ENCODE data around the gene UBE2J2.

UBE2J2 gene

GRCh38 chr1:1239614-1240347, 33.9 kb downstream of the UBE2J2 start:
- Histone ChIP-seq H3K36me3 (peaks cover 0 to 21% (median 5%) of the 10 kb centered on the region in 3 donors), H3K9me3 (no peaks in the 10 kb centered on the region), H3K4me1 (peaks cover 0 to 29% (median 0%) of the 10 kb centered on the region in 4 donors), H3K27ac (no peak overlapping the region), H3K4me3 (no peak overlapping the region), H3K27me3 (peaks cover 0 to 46% of the 10 kb centered on the region in 2 donors)
- DNase-seq: no peak
- intact Hi-C loops (cut with DNase I; ENCODE audit: low total_unique reads): no loop called here
- TF ChIP-seq CTCF (IDR thresholded peaks at IDR 0.05): no peak

- no peak overlapping the region for H3K4me3 ChIP-seq
- H3K36me3 ChIP-seq: peaks cover 0 to 26% (median 5%) of the 10 kb centered on the region in 3 donors
- no peak overlapping the region for H3K27ac ChIP-seq
- intact Hi-C loops (cut with DNase I; ENCODE audit: low total_unique reads): no loop called here
- TF ChIP-seq CTCF (IDR thresholded peaks at IDR 0.05): no peak
- DNase-seq: no peak
- peaks cover 0 to 29% (median 0%) of the 10 kb centered on the region in 4 donors for H3K4me1 ChIP-seq
- no peaks in the 10 kb centered on the region for H3K9me3 ChIP-seq
- H3K27me3 ChIP-seq: peaks cover 0 to 46% of the 10 kb centered on the region in 2 donors
Measured at GRCh38 chr1:1239227-1239613, 34.4 kb downstream of the UBE2J2 start.

- H3K4me1 ChIP-seq: peaks cover 0 to 29% (median 0%) of the 10 kb centered on the region in 4 donors
- H3K36me3 ChIP-seq: peaks cover 0 to 31% (median 5%) of the 10 kb centered on the region in 3 donors
- TF ChIP-seq CTCF (IDR thresholded peaks at IDR 0.05): no peak
- DNase-seq: no peak
- H3K27me3 ChIP-seq: peaks cover 0 to 46% of the 10 kb centered on the region in 2 donors
- no peaks in the 10 kb centered on the region for H3K9me3 ChIP-seq
- no peak overlapping the region for H3K27ac ChIP-seq
- no peak overlapping the region for H3K4me3 ChIP-seq
- intact Hi-C loops (cut with DNase I; ENCODE audit: low total_unique reads): no loop called here
Measured at GRCh38 chr1:1238702-1239178, 34.9 kb downstream of the UBE2J2 start.

DNA sequence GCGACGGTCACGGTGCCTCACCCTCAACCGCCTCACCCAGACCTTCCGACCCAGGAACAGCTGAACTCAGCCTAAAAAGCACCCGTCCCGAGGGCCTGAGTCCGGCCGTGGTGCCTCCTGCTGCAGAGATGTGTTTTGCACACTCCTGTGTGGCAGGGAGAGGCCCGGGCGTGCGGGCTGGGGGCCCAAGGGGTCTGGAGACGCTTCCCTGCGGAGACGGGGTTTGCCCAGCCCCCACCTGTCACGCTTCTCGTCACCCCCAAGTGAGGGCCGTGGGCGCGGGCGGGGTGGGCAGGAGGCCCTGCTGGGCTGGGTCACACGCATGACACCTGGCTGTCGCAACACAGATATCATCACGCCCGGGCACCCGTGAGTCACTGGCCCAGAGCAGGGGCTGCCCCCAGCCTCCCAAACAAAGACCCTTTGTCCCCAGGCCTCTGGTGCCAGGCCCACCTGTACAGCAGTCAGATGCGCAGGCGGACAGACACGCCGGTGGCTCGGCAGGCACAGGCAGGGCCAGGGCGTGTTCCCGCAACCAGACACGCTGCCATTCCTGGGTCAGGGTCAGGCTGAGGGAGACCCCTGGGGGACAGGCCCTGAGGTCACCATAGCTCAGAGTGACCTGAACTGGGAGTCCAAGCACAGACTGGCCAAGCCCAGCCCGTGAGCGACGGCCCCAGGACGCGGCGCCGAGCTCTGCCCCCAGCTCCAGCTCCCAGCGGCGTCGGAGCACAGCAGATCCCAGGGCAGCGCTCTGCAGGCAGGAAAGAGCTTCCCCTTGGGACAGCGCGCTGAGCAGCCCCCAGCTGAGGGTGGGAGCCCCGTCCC, 35.6 kb downstream of the UBE2J2 start:
- no peaks in the 10 kb centered on the region for H3K9me3 ChIP-seq
- H3K27me3 ChIP-seq: peaks cover 0 to 46% of the 10 kb centered on the region in 2 donors
- no peak for TF ChIP-seq CTCF (IDR thresholded peaks at IDR 0.05)
- H3K4me1 ChIP-seq: peaks cover 0 to 32% (median 4%) of the 10 kb centered on the region in 4 donors
- intact Hi-C loops (cut with DNase I; ENCODE audit: low total_unique reads): no loop called here
- DNase-seq: no peak
- no peak overlapping the region for H3K4me3 ChIP-seq
- H3K36me3 ChIP-seq: peaks cover 0 to 32% (median 5%) of the 10 kb centered on the region in 3 donors
- H3K27ac ChIP-seq: no peak overlapping the region

- Histone ChIP-seq H3K4me1 (peaks cover 0 to 40% (median 11%) of the 10 kb centered on the region in 4 donors), H3K27me3 (peaks cover 0 to 46% of the 10 kb centered on the region in 2 donors), H3K27ac (no peak overlapping the region), H3K36me3 (peaks cover 0 to 26% (median 2%) of the 10 kb centered on the region in 3 donors), H3K9me3 (no peaks in the 10 kb centered on the region), H3K4me3 (no peak overlapping the region)
- no peak for TF ChIP-seq CTCF (IDR thresholded peaks at IDR 0.05)
- intact Hi-C loops (cut with DNase I; ENCODE audit: low total_unique reads): no loop called here
- no peak for DNase-seq
Measured at GRCh38 chr1:1236945-1237873, 36.4 kb downstream of the UBE2J2 start.

Data from tibial artery (tissue), 4 donors.